ENCODE data around the gene TENM4. TPM values are rescaled to one million over a fixed set of nuclear protein-coding genes. Genes with fewer than 3 reads are reported as not detected.
"Not testable (repeated sequence)": the region's sequence is repeated elsewhere in the genome, so short reads cannot be mapped to it uniquely, and the experiment has no call there.

The TENM4 gene
- total RNA-seq, 1 donor from 2014 or later, result 11.9 TPM

DNA sequence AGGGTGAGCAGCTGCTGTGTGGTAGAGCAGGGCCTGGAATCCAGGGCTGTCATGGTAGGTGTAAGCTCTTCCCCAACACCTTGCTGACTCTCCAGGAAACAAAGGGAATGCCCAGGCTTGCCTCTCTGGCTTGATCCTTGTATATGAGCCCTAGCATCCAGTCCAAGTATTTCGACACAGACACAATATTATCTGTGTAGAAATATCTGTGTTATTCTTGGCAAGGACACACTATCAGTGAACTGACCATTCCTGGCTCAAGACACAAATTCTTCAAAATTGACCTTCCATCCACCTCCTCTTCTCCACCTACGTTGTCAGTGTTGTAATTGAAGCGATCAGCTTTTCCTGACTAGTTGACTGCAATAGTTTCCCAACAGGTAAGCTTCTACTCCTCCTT, 554.2 kb downstream of the TENM4 start:
- no peak for DNase-seq (ENCODE audit: low spot score in 2 of 2)
- Histone ChIP-seq H3K27me3 (no peaks in the 10 kb centered on the region), H3K27ac (no peak overlapping the region)

DNA sequence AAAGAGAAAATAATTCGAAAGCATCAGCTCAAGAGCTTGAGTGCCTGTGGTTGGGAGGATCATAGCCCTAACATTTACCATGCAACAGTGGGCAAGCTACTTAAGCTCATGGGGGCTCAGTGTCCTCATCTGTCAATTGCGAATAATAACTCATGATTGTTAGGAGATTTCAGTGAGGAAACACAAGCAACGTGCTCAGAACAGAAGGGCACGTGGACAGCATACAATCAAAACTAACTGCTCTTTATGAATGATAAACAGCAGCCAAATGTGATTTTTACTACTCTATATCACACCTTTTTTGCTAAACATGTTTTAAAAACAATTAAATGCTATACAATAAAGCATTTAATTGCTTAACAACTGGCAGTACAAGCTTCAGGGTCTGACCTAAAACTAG, 556.1 kb downstream of the TENM4 start:
- H3K36me3 ChIP-seq, result peaks cover 0 to 14% of the 10 kb centered on the region in 2 donors
- TF ChIP-seq CTCF (IDR thresholded peaks at IDR 0.05), result no peak
- H3K9me3 ChIP-seq, result no peaks in the 10 kb centered on the region
- intact Hi-C loops (cut with DNase I), result no loop called here
- H3K4me3 ChIP-seq, result no peak overlapping the region
- H3K27me3 ChIP-seq, result no peaks in the 10 kb centered on the region
- no peak overlapping the region for H3K27ac ChIP-seq
- no peak for DNase-seq (ENCODE audit: low spot score in 2 of 2)
- H3K4me1 ChIP-seq, result no peaks in the 10 kb centered on the region

More for the DNA sequence above, 554.2 kb downstream of the TENM4 start:
- Histone ChIP-seq H3K9me3 (no peaks in the 10 kb centered on the region), H3K36me3 (peaks cover 0 to 13% of the 10 kb centered on the region in 2 donors), H3K4me1 (no peaks in the 10 kb centered on the region), H3K4me3 (no peak overlapping the region)
- TF ChIP-seq CTCF (IDR thresholded peaks at IDR 0.05), result no peak
- intact Hi-C loops (cut with DNase I), result no loop called here

DNA sequence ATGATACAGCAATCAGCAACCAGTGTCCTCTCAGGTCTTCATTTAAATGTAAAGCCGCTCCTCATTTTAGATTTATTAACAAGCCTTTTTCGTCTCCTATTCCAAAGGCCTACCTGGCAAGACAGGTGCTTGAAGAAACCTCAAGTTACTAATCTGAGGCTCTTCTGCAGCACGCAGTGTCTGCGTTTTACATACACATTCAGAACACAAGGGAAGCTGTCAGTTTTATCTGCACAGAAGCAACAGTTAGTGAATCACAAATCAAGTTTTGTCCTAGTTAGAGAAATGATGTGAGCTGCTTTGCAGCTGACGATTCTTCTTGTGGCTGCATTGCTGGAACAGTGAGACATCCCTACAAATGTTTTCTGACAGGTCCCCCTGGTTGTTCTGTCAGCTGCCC, 557.3 kb downstream of the TENM4 start:
- intact Hi-C loops (cut with DNase I), result no loop called here
- Histone ChIP-seq H3K27me3 (no peaks in the 10 kb centered on the region), H3K36me3 (peaks cover 0 to 3% of the 10 kb centered on the region in 2 donors), H3K27ac (no peak overlapping the region), H3K4me3 (no peak overlapping the region), H3K9me3 (no peaks in the 10 kb centered on the region), H3K4me1 (no peaks in the 10 kb centered on the region)
- no peak for DNase-seq (ENCODE audit: low spot score in 2 of 2)
- no peak for TF ChIP-seq CTCF (IDR thresholded peaks at IDR 0.05)

DNA sequence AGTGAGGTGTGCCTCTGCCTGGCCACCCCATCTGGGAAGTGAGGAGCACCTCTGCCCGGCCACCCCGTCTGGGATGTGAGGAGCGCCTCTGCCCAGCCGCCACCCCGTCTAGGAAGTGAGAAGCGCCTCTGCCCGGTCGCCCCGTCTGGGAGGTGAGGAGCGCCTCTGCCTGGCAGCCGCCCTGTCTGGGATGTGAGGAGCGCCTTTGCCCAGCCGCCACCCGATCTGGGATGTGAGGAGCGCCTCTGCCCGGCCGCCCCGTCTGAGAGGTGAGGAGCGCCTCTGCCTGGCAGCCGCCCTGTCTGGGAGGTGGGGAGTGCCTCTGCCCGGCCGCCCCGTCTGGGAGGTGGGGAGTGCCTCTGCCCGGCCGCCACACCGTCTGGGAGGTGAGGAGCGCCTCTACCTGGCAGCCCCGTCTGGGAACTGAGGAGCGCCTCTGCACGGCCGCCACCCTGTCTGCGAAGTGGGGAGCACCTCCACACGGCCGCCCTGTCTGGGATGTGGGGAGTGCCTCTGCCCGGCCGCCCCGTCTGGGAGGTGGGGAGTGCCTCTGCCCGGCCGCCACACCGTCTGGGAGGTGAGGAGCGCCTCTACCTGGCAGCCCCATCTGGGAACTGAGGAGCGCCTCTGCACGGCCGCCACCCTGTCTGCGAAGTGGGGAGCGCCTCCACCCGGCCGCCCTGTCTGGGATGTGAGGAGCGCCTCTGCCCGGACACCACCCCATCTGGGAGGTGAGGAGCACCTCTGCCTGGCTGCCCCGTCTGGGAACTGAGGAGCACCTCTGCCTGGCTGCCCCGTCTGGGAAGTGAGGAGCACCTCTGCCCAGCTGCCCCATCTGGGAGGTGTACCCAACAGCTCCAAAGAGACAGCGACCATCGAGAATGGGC, 561.5 kb downstream of the TENM4 start:
- H3K27ac ChIP-seq; H3K4me3 ChIP-seq; H3K36me3 ChIP-seq; intact Hi-C loops (cut with DNase I); H3K9me3 ChIP-seq; DNase-seq (ENCODE audit: low spot score in 2 of 2); H3K4me1 ChIP-seq; H3K27me3 ChIP-seq: not testable (repeated sequence)

DNA sequence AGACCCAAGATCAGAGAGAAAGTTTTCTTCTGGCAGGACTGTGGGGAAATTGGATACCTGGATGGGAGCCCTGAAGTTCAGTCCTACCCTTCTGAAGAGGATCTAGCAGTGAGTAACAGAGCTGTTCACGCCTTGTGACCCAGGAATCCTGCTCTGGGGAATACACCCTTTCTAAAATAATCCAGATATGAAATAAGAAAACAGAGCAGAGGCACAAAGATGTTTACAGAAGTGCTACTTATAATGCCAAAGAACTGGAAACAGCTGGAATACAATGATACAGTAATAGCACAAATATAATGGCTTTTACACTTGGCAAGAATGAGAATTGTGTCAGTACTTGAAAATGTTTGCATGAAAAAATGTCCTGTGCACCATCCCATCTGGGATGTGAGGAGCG, 562.2 kb downstream of the TENM4 start:
- no peaks in the 10 kb centered on the region for H3K9me3 ChIP-seq
- no peak overlapping the region for H3K27ac ChIP-seq
- intact Hi-C loops (cut with DNase I), result no loop called here
- H3K4me1 ChIP-seq, result no peaks in the 10 kb centered on the region
- no peak for DNase-seq (ENCODE audit: low spot score in 2 of 2)
- H3K4me3 ChIP-seq, result no peak overlapping the region
- H3K27me3 ChIP-seq, result no peaks in the 10 kb centered on the region
- TF ChIP-seq CTCF (IDR thresholded peaks at IDR 0.05), result no peak
- peaks cover 0 to 3% of the 10 kb centered on the region in 2 donors for H3K36me3 ChIP-seq

DNA sequence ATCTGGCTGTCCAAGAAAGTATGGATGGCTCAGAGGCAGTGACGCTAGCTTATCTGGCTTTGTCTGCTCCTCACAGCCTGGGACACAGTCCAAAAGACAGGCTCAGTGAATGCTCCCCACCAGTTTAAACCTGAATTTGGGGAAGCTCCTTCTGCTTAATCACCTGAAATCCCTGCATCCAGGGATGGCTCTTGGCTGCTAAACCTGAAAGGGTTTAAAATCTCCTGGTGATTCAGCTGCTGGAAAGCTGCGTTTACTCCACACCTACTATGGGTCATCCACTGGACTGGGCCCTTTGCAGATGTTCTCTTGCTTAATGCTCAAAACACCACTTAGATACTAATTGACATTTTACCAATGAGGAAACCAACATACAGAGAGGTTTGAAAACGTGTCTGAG, 564.2 kb downstream of the TENM4 start:
- no peak for TF ChIP-seq CTCF (IDR thresholded peaks at IDR 0.05)
- peaks cover 0 to 2% of the 10 kb centered on the region in 2 donors for H3K36me3 ChIP-seq

More for the DNA sequence above, 564.2 kb downstream of the TENM4 start:
- Histone ChIP-seq H3K27me3 (no peaks in the 10 kb centered on the region), H3K4me3 (no peak overlapping the region), H3K9me3 (no peaks in the 10 kb centered on the region), H3K4me1 (no peaks in the 10 kb centered on the region), H3K27ac (no peak overlapping the region)
- DNase-seq (ENCODE audit: low spot score in 2 of 2), result no peak
- intact Hi-C loops (cut with DNase I), result no loop called here
